Measurements from ENCODE around the gene RER1.
"Not testable (repeated sequence)": the region's sequence is repeated elsewhere in the genome, so short reads cannot be mapped to it uniquely, and the experiment has no call there.

RER1 gene

DNA sequence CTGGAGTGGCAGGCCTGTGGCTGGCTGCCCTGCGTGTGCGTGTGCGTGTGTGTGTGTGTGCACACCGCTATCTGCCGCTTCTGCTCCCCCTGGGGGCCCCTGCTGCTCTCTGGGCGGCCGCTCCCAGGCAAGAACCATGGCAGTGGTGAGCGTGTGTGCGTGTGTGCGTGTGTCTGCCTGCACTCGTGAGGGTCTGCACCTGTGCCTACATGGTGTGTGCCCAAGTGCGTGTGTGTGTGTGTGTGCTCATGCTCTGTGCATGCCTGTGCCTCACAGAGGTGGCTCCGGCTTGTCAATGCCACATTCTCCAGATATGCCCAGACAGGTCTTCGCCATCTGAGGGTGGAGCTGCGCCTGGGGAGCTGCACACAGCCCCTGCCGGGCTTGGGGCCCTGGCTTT is 39.5 kb downstream of the RER1 start:
- DNase-seq, result no peak

DNA sequence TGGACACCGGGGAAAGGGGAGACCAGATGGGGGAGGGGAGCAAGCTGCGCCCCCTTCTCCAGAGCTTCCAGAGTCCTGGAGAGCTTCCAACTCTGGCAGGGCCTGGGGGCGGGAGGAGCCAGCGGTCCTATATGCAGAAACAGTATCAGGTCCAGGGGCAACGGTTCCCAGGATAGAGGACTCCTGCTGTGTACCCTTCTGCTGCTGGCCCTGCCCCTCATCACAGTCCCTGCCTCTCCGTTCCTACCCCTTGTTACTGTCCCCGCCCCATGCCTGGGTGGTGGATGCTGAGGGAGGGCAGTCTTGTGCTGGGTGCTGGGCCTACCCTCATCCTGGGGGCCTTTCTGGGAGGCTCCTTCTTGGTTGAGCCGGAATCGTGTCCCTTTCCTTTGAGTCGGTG is 39.9 kb downstream of the RER1 start:
- DNase-seq, result no peak

- DNase-seq, result no peak
Measured at GRCh38 chr1:2432441-2432844, 40.8 kb downstream of the RER1 start.

DNA sequence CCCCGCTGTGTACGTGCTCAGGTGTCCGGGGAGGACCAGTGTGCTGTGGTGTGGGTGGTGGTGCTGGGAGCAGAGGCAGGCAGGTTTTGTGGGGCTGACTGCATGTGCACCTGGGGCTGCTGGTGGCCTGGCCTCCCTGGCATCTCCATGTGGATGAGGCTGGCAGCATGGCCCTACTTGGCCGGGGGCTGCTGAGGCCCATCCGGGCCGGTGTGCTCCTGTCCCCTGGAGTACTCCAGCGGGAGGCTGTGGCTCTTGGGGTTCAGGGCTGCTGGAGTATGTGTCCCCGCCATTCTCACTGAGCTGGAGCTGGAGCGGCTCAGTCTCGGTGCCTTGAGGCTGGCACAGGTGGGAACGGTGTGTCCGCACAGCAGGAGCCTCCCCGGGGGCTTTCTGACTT is 41.6 kb downstream of the RER1 start:
- DNase-seq, result no peak

- no peak for DNase-seq
Measured at GRCh38 chr1:2433936-2434655, 42.5 kb downstream of the RER1 start.

DNA sequence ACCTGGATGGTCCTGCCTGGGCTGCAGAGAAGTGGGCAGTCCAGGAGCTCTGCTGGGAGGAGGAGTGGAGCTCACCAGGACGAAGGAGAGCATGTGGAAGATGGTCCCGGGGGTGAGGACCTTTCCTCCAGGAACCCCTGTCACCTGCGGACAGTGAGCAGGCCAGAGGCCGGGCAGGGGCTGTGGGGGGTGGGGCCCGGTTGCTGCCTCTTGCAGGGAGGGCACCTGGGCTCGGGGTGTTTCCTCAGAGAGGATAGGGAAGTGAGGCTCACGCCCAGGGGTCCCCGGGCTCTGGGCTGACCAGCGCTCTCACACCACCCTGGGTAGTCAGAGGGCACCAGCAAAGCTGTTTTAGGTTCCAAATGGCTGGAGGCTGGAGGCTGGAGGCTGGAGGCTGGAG is 43.5 kb downstream of the RER1 start:
- DNase-seq, result no peak

- no peak for DNase-seq
Measured at GRCh38 chr1:2435746-2436355, 44.2 kb downstream of the RER1 start.

- DNase-seq, result no peak
Measured at GRCh38 chr1:2436876-2437275, 45.2 kb downstream of the RER1 start.

DNA sequence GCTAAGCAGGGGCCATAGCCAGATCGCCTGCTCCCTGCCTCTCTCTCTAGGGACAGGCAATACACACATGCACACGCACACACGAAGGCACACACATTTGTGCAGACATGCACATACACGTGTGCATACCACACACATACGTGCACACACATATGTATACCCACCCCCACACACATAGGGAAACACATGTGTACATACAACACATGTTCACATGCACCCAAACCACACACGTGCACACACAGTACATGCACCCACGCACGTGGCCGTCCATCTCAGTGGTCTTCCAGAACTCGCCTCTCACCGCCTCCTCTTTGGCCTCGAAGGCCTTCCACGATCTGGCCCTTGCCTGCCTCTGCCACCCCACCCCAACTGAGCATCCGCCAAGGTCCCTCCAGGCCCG is 46.0 kb downstream of the RER1 start:
- no peak for DNase-seq

GRCh38 chr1:2438038-2438437 is 46.4 kb downstream of the RER1 start:
- no peak for DNase-seq

- DNase-seq, result no peak
Measured at GRCh38 chr1:2438641-2439040, 47.0 kb downstream of the RER1 start.

DNA sequence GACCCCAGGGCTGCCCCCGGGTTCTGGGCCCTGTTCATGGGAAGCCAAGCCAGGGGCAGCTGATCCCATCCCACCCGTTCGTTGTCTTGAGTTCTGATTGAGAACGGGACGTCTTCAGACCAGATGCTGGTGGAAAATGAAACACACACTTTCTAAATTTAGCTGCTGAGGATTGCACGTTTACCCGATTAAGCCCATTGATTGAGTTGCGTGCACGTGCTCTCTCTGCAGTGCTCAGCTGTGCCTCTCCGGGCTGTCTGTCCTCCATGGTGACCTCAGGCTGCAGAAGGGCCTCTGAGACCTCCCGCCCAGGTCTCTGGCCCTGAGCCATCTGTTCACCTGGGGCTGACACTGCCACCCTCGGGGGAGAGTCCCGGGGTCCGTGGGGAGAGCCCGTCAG is 47.7 kb downstream of the RER1 start:
- no peak for DNase-seq

- not testable (repeated sequence) for DNase-seq
Measured at GRCh38 chr1:2440346-2440745, 48.7 kb downstream of the RER1 start.

GRCh38 chr1:2441746-2442145 is 50.1 kb downstream of the RER1 start:
- no peak for DNase-seq

- DNase-seq, result no peak
Measured at GRCh38 chr1:2442661-2443060, 51.0 kb downstream of the RER1 start.

- no peak for DNase-seq
Measured at GRCh38 chr1:2443277-2444137, 51.9 kb downstream of the RER1 start.

- no peak for DNase-seq
Measured at GRCh38 chr1:2444138-2444591, 52.5 kb downstream of the RER1 start.

DNA sequence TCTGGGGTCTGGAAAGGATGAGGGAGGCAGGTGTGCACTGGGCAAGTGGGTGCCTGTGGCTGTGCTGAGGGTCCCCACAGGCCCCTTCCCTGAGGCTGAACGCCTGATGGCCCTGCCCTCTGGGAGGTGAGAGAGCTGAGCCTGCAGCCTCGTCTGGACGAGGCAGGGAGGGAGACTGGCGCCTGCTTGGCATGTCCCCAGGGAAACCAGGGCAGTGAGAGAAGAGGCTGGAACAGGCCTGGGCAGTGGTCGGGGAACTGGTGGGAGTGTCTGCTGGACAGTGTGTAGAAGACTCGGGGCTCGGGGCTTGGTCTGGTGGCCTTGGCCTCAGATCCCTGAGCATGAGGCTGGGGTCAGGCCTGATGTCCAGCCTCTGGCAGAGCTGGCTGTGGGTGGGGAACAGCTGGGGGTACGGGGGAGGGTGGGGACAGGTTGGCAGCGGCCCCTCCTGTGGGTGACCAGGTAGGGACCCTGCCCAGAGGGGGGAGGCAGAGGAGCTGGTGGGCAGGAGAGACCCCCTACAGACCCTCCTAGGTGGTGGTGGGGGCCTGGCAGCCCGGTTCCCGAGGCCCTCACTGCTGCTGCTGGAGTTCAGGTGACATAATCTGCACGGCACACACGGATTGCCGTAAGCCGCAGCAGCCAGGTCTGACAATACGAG is 53.7 kb downstream of the RER1 start:
- no peak for DNase-seq

DNA sequence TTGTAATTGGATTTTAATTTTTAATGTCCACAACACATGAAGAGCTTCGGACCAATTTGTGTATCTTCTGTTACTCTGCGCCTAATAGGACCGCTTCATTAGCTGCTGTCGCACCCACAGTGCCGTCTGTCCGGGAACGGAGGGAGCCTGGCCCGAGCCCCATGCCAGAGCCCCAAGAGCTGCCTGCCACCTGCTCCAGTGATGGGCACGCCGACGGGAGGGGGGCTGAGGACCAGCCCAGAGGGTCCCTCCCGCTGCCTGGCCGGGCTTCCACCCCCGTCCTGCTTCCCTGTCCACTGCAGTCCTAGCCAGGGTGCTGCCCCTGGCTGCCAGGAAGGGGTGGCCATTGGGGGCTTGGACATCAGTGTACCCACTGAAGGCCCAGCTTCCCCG is 54.2 kb downstream of the RER1 start:
- no peak for DNase-seq

DNA sequence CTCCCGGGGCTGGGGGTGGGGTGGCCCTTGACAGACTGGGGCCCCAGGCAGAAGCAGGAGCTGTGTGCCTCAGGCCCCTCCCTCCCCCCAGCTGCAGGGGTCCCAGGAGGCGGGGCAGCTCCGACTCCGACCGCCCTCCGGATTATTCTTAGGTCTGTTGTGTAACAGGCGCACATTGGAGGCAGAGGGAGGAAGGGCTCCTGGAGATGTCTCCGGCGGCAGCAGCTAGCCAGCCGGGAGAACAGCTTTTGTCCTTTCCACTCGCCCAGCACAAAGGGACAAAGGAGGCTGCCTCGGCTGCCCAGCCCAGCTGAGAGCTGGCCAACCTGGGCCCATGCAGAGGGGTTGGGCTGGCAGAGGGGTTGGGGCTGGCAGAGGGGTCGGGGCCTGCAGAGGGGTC is 54.8 kb downstream of the RER1 start:
- no peak for DNase-seq

- DNase-seq, result no peak
Measured at GRCh38 chr1:2446861-2447260, 55.2 kb downstream of the RER1 start.

- DNase-seq, result no peak
Measured at GRCh38 chr1:2447276-2448097, 55.8 kb downstream of the RER1 start.

GRCh38 chr1:2448098-2448445 is 56.4 kb downstream of the RER1 start:
- DNase-seq, result no peak
